PFSK-1 (cell line): ENCODE data around the gene GPR55.

Experiments used
- POLR2AphosphoS5 ChIP-seq: IDR thresholded peaks from 2 replicates; pipeline ENCODE4 v1.6.1; 2012; ENCODE audit warnings: low read depth, mild to moderate bottlenecking, control low read depth, low read length, moderate library complexity
- REST ChIP-seq, 2 experiments: IDR thresholded peaks; 2 replicates each; pipeline versions ENCODE4 v1.6.1 to v1.8.0; 2011 to 2012; ENCODE audit warnings: low read depth in 2 of 2, low read length in 2 of 2, control low read depth in 1 of 2, inconsistent platforms in 1 of 2, mild to moderate bottlenecking in 1 of 2, moderate library complexity in 1 of 2; ENCODE audit not compliant: insufficient read depth in 1 of 2
- TAF1 ChIP-seq: IDR thresholded peaks from 2 replicates; pipeline ENCODE4 v1.6.1; 2012; ENCODE audit warnings: low read length, control low read depth, borderline replicate concordance; ENCODE audit not compliant: insufficient read depth

DNA sequence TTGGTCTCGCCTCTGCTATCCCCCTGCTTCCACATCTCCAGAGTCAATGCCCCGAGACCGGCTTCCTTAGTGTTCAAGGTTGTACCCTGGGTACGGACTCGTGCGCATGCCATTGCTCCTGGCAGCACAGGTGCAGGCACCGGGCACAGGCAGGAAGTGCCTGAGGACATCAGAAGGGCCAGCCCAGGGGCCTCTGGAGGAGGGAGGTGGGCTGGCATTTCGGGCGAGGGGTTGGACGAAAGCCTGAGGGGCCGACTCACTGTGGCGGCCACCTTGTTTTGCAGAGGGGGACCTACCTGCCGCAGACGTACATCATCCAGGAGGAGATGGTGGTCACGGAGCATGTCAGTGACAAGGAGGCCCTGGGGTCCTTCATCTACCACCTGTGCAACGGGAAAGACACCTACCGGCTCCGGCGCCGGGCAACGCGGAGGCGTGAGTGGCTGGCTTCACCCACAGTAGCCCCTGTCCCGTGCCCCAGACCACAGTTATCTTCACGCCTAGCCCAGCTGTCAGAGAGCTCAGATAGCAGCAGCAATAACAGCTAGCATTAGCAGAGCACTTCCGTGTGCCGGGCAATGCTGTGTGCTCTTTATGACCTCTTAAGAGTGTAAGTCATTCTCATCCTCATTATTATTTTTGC is 47.8 kb downstream of the GPR55 start:
- no peak for TF ChIP-seq POLR2AphosphoS5
- no peak for TF ChIP-seq TAF1
- TF ChIP-seq REST (IDR thresholded peaks at IDR 0.05; ENCODE audit: insufficient read depth in 1 of 2, low read depth in 2 of 2, low read length in 2 of 2): no peak
